Parathyroid adenoma (tissue), 2 donors: ENCODE results near the gene TMEM81.

ENCODE experiments used
- H2AFZ ChIP-seq: fragments of 300-600 bp; sonication (generic); one replicate; pipeline ENCODE4 v1.7.0; 2017; ENCODE audit warnings: antibody characterized with exemption, mild to moderate bottlenecking
- H3K27ac ChIP-seq: fragments of 300-600 bp; sonication (generic); one replicate; pipeline ENCODE4 v1.7.0; 2017
- H3K27me3 ChIP-seq: fragments of 300-600 bp; sonication (generic); one replicate; pipeline ENCODE4 v1.7.0; 2017; ENCODE audit warnings: low read length; ENCODE audit not compliant: control insufficient read depth, insufficient read depth
- H3K36me3 ChIP-seq: fragments of 300-600 bp; sonication (generic); one replicate; pipeline ENCODE4 v1.7.0; 2017; ENCODE audit warnings: low read length; ENCODE audit not compliant: control insufficient read depth, insufficient read depth
- H3K4me1 ChIP-seq: fragments of 300-600 bp; sonication (generic); one replicate; pipeline ENCODE4 v1.7.0; 2017; ENCODE audit warnings: control low read depth
- H3K4me2 ChIP-seq: fragments of 300-600 bp; sonication (generic); one replicate; pipeline ENCODE4 v1.7.0; 2017; ENCODE audit warnings: low read length
- H3K4me3 ChIP-seq: fragments of 300-600 bp; sonication (generic); one replicate; pipeline ENCODE4 v1.7.0; 2017; ENCODE audit warnings: low read depth, low read length
- H3K79me2 ChIP-seq: fragments of 300-600 bp; sonication (generic); one replicate; pipeline ENCODE4 v1.7.0; 2017; ENCODE audit warnings: control low read depth
- H3K9ac ChIP-seq: fragments of 300-600 bp; sonication (generic); one replicate; pipeline ENCODE4 v1.7.0; 2017; ENCODE audit warnings: mild to moderate bottlenecking
- H3K9me3 ChIP-seq: fragments of 300-600 bp; sonication (generic); one replicate; pipeline ENCODE4 v1.7.0; 2017; ENCODE audit warnings: low read length; ENCODE audit not compliant: control insufficient read depth
- TF ChIP-seq, protein P1 (sequence below): fragments of 300-600 bp; sonication (generic); IDR thresholded peaks from one replicate; pipeline ENCODE4 v1.7.0; 2017; ENCODE audit warnings: antibody characterized with exemption, mild to moderate bottlenecking
- donor health status: primary hyperparathyroidism.

Gene TMEM81

DNA sequence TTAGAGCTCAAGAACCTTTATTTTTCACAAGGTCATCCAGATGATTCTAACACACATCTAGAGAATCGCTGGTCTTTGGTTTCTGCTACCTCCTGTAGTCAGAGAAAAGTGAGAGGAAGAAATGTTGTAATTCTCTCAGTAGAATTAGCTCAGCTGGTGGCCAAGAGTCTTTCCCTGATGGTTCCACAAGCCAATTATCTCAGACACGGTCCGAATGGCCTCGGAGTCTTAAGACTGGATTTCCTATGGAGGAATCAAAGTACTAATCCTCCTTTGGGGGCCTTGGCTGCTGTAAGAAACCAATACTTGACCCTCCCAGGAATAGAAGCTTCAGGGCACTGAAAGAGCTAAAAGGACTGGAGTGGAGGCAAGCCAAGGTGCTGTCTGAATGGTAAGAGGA, 1.8 kb downstream of the TMEM81 start:
- Histone ChIP-seq H3K4me1 (no peaks in the 10 kb centered on the region), H3K9me3 (no peaks in the 10 kb centered on the region), H3K27ac (no peak overlapping the region), H3K4me3 (no peak overlapping the region), H3K36me3 (no peaks in the 10 kb centered on the region), H3K27me3 (no peaks in the 10 kb centered on the region), H3K9ac (no peak overlapping the region), H3K4me2 (no peak overlapping the region), H2AFZ (no peak overlapping the region), H3K79me2 (no peaks in the 10 kb centered on the region)
- TF ChIP-seq, protein P1, sequence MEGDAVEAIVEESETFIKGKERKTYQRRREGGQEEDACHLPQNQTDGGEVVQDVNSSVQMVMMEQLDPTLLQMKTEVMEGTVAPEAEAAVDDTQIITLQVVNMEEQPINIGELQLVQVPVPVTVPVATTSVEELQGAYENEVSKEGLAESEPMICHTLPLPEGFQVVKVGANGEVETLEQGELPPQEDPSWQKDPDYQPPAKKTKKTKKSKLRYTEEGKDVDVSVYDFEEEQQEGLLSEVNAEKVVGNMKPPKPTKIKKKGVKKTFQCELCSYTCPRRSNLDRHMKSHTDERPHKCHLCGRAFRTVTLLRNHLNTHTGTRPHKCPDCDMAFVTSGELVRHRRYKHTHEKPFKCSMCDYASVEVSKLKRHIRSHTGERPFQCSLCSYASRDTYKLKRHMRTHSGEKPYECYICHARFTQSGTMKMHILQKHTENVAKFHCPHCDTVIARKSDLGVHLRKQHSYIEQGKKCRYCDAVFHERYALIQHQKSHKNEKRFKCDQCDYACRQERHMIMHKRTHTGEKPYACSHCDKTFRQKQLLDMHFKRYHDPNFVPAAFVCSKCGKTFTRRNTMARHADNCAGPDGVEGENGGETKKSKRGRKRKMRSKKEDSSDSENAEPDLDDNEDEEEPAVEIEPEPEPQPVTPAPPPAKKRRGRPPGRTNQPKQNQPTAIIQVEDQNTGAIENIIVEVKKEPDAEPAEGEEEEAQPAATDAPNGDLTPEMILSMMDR: no peak

DNA sequence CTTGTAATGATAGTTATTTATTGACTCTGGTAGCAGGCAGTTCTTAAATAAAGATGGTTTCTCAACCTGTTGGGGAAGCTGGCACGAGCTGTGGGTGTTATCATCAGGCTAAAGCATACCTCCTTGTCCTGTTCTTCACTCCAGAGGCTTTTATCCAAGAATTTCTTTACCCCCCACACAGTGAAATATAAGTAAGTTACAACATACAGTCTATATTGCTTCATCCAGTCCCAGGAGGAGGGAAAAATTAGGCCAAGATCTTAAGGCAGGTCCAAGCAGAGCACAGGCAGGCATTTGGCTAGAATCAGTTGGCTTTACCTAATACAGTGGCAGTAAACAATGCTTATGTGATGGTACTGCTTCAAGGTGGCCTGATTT, 6.3 kb downstream of the TMEM81 start:
- no peak overlapping the region for H3K27ac ChIP-seq
- H3K27me3 ChIP-seq: no peaks in the 10 kb centered on the region
- no peak overlapping the region for H2AFZ ChIP-seq
- TF ChIP-seq, protein P1: no peak
- H3K4me3 ChIP-seq: no peak overlapping the region
- H3K4me1 ChIP-seq: no peaks in the 10 kb centered on the region
- H3K79me2 ChIP-seq: no peaks in the 10 kb centered on the region
- H3K36me3 ChIP-seq: no peaks in the 10 kb centered on the region
- H3K4me2 ChIP-seq: no peak overlapping the region
- no peak overlapping the region for H3K9ac ChIP-seq
- no peaks in the 10 kb centered on the region for H3K9me3 ChIP-seq

DNA sequence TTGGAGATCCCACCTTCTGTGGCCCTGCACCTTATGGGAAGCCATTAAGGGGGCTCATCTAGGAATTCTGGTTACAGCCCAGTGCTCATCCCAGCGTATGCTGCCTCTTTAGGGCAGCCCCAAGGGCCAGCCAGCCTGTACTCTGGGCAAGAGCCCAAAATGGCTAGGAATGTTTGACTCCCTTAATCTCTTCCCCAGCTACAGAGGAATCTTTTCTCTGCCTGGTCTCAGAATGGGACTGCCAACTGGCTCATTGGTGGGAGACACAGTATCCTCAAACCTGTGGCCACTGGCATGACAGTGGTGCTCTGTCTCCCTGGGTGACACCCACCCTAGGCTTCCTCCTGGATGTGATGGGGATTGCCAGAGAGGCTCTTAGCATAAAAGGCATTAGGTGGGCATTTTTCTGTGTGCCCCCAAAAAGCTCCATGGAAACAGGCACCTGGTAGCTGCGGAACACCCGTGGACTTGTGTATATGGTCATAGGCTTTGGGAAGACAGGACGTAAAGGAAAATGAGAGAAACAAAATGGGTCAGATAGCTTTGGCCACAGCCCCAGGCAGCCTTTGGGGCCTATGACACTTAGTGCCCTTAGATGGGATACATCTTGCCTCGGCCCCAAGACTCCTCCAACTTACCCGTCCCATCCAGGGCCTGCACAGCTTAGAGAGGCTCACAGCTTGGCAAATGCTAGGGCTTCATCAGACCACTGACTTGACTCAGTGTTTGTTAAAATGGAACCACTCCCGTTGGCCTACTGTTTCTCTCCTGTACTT, 6.9 kb downstream of the TMEM81 start:
- Histone ChIP-seq H3K36me3 (no peaks in the 10 kb centered on the region), H3K27ac (no peak overlapping the region), H3K4me3 (no peak overlapping the region), H3K79me2 (no peaks in the 10 kb centered on the region), H3K4me1 (no peaks in the 10 kb centered on the region), H3K9ac (no peak overlapping the region), H3K27me3 (no peaks in the 10 kb centered on the region), H2AFZ (no peak overlapping the region), H3K9me3 (no peaks in the 10 kb centered on the region), H3K4me2 (no peak overlapping the region)
- TF ChIP-seq, protein P1: no peak

DNA sequence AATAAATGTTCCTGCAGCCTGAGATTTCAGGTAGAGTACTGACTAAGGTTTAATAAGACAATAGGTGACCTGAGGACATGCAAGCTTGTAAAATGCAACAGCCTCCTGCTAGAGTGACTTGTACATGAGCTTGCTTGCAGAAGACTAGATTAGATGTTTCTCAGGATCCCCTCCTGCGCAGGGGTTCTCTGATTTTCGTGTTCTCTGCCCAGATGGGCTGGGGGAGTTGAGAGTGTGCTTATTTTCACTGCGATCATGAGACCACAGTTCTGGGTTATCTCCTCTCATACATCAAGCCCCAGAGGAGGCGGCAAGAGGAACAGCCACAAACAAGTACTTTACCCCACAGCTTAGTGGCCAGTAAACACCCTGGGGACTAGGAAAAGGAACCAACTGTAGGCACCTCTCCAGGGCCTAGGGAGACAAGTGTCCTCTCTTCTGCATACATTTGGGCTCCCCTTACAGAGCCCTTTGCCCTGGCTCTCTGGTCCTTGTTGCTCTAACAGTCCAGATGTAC, 8.0 kb downstream of the TMEM81 start:
- no peak overlapping the region for H3K27ac ChIP-seq
- no peaks in the 10 kb centered on the region for H3K79me2 ChIP-seq
- H3K4me1 ChIP-seq: no peaks in the 10 kb centered on the region
- no peaks in the 10 kb centered on the region for H3K9me3 ChIP-seq
- no peak overlapping the region for H3K4me2 ChIP-seq
- TF ChIP-seq, protein P1: no peak
- H3K4me3 ChIP-seq: no peak overlapping the region
- H2AFZ ChIP-seq: no peak overlapping the region
- H3K36me3 ChIP-seq: no peaks in the 10 kb centered on the region
- no peaks in the 10 kb centered on the region for H3K27me3 ChIP-seq
- no peak overlapping the region for H3K9ac ChIP-seq

DNA sequence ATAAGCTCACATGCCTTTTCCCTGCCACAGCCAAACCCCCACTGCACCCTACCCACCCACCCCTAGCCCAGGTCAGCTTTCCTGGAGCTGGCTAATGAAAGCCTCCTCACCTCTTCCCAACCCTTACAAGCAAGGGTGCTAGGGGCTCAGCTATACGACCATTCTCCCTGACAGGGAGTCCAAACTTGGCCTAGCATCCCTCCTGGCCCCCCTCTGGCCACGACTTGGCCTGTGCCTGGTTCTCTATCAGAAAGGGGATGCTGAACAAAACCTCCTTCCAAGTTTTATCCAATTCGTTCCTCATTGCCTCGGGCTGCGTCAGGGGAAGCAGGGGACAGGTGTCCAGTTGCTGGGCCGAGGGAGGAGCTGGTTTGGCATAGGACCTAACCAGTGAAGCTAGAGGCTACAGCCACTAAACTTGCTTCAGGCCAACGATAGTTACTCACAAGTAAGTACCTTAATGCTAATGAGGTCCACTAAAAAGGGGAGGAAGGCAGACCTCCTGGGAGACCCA, 8.6 kb downstream of the TMEM81 start:
- no peak overlapping the region for H2AFZ ChIP-seq
- no peak overlapping the region for H3K9ac ChIP-seq
- no peaks in the 10 kb centered on the region for H3K9me3 ChIP-seq
- no peak overlapping the region for H3K4me2 ChIP-seq
- no peak overlapping the region for H3K4me3 ChIP-seq
- no peaks in the 10 kb centered on the region for H3K79me2 ChIP-seq
- no peak overlapping the region for H3K27ac ChIP-seq
- H3K27me3 ChIP-seq: no peaks in the 10 kb centered on the region
- TF ChIP-seq, protein P1: no peak
- H3K36me3 ChIP-seq: no peaks in the 10 kb centered on the region
- no peaks in the 10 kb centered on the region for H3K4me1 ChIP-seq
